ENCODE data around the gene GPBAR1. TPM values are rescaled to one million over a fixed set of nuclear protein-coding genes. Genes with fewer than 3 reads are reported as not detected.
A peak's percentile ranks its signal among the peaks of the same experiment; 100 is the strongest.
"Not testable (repeated sequence)": the region's sequence is repeated elsewhere in the genome, so short reads cannot be mapped to it uniquely, and the experiment has no call there.

Gene GPBAR1
- total RNA-seq, 1 donor from 2014 or later, result 1.3 TPM

- ATAC-seq, result peak; percentile 91
Measured at GRCh38 chr2:218301176-218301819, 40.5 kb downstream of the GPBAR1 start.

GRCh38 chr2:218305383-218305782 lies 44.6 kb downstream of the GPBAR1 start:
- ATAC-seq (no peak), DNase-seq (ENCODE audit: low spot score) (no peak)

More at GRCh38 chr2:218301176-218301819, 40.5 kb downstream of the GPBAR1 start:
- peak; percentile 87 for DNase-seq (ENCODE audit: low spot score)

GRCh38 chr2:218306184-218306920 lies 45.5 kb downstream of the GPBAR1 start:
- DNase-seq (ENCODE audit: low spot score) (no peak), ATAC-seq (peak; percentile 60)

GRCh38 chr2:218307415-218308090 lies 46.7 kb downstream of the GPBAR1 start:
- ATAC-seq (no peak), DNase-seq (ENCODE audit: low spot score) (no peak)

- ATAC-seq, result peak; percentile 5
- no peak for DNase-seq (ENCODE audit: low spot score)
Measured at GRCh38 chr2:218310853-218311540, 50.2 kb downstream of the GPBAR1 start.

GRCh38 chr2:218311541-218312266 lies 50.9 kb downstream of the GPBAR1 start:
- not testable (repeated sequence) for DNase-seq (ENCODE audit: low spot score)
- ATAC-seq, result peak; percentile 38

- DNase-seq (ENCODE audit: low spot score) (no peak), ATAC-seq (peak; percentile 76)
Measured at GRCh38 chr2:218312267-218312756, 51.5 kb downstream of the GPBAR1 start.

- DNase-seq (ENCODE audit: low spot score) (no peak), ATAC-seq (peak; percentile 47)
Measured at GRCh38 chr2:218313356-218313755, 52.5 kb downstream of the GPBAR1 start.

Other genes starting within 250 kb of the GPBAR1 start
- gene RUFY4, start 191.8 kb upstream of the GPBAR1 start, total RNA-seq, result not detected
- gene CXCR2, start 135.0 kb upstream of the GPBAR1 start, total RNA-seq, result 0.45 TPM
- gene CXCR1, start 94.1 kb upstream of the GPBAR1 start, total RNA-seq, result 0.30 TPM
- 51.4 TPM for gene ARPC2, start 43.8 kb upstream of the GPBAR1 start, total RNA-seq
- 43.9 TPM for gene AAMP, start 9.1 kb downstream of the GPBAR1 start, total RNA-seq
- 102 TPM for gene PNKD, start 9.5 kb downstream of the GPBAR1 start, total RNA-seq
- 117 TPM for gene TMBIM1, start 31.5 kb downstream of the GPBAR1 start, total RNA-seq
- gene CATIP, start 95.8 kb downstream of the GPBAR1 start, total RNA-seq, result not detected
- gene SLC11A1, start 121.3 kb downstream of the GPBAR1 start, total RNA-seq, result 3.3 TPM
- gene CTDSP1, start 138.9 kb downstream of the GPBAR1 start, total RNA-seq, result 105 TPM
- gene VIL1, start 158.1 kb downstream of the GPBAR1 start, total RNA-seq, result 2.6 TPM